A673 (cell line): ENCODE data around the gene POU2AF2.

Experiments used
- EZH2 ChIP-seq: fragments of 200-600 bp; sonication (generic); IDR thresholded peaks from 2 replicates; pipeline ENCODE4 v1.6.1; 2017; ENCODE audit warnings: borderline replicate concordance, low read depth, mild to moderate bottlenecking, mixed read lengths, antibody characterized with exemption, low read length; ENCODE audit not compliant: poor library complexity, severe bottlenecking
- TF ChIP-seq, protein P1 (sequence below): fragments of 300-800, 200-600 bp; sonication (generic); conservative IDR thresholded peaks from 2 replicates; pipeline ENCODE4 v1.5.1; 2017; ENCODE audit warnings: low read depth, mild to moderate bottlenecking, antibody characterized with exemption, low read length, moderate library complexity, mixed read lengths

DNA sequence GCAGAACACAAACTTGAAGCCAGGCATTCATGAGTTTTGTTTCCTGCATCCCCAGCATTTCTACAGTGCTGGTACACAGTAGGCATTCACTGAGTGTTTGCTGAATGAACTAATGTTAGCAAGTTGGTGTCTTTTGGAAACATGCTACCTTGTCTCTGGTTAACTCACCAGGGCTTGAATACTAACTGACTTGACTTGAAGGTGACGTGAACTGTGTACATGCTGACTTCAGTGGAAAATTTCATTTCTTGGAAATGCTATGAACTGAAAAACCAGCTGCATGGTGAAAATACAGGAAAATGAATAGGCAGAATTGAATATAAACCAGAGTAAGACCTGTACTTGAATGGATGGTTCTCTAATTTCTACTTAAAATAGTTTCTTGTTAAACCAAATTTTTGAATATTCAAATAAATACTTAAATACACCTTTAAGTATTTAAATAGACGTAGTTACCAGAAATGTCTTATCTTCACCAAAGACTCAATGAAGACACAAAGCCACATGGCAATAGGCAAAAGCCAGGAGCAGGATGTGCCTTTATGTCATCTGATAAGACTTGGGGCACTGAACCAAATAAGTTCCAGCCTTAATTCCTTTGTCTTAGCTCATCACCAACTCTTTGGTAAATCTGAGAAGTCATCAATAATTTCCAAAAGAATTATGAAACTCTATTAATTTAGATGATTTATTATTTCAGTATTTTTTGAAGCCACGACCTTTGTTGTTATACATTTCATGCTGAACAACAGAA, 39.7 kb upstream of the POU2AF2 start:
- TF ChIP-seq, protein P1, sequence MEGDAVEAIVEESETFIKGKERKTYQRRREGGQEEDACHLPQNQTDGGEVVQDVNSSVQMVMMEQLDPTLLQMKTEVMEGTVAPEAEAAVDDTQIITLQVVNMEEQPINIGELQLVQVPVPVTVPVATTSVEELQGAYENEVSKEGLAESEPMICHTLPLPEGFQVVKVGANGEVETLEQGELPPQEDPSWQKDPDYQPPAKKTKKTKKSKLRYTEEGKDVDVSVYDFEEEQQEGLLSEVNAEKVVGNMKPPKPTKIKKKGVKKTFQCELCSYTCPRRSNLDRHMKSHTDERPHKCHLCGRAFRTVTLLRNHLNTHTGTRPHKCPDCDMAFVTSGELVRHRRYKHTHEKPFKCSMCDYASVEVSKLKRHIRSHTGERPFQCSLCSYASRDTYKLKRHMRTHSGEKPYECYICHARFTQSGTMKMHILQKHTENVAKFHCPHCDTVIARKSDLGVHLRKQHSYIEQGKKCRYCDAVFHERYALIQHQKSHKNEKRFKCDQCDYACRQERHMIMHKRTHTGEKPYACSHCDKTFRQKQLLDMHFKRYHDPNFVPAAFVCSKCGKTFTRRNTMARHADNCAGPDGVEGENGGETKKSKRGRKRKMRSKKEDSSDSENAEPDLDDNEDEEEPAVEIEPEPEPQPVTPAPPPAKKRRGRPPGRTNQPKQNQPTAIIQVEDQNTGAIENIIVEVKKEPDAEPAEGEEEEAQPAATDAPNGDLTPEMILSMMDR, result no peak
- TF ChIP-seq EZH2, result no peak
